PC-3 (cell line): ENCODE data around the gene PKNOX2.

Experiments used
- EZH2 ChIP-seq: fragments of 300-600 bp; sonication (generic); IDR thresholded peaks from one replicate; pipeline ENCODE4 v1.6.1; 2017; ENCODE audit warnings: antibody characterized with exemption, mild to moderate bottlenecking, low read length; ENCODE audit not compliant: unreplicated experiment
- TF ChIP-seq, protein P1 (sequence below): fragments of 300-600 bp; sonication (generic); conservative IDR thresholded peaks from 2 replicates; pipeline ENCODE4 v1.5.1; 2017; ENCODE audit warnings: antibody characterized with exemption, low read depth, mild to moderate bottlenecking, low read length

DNA sequence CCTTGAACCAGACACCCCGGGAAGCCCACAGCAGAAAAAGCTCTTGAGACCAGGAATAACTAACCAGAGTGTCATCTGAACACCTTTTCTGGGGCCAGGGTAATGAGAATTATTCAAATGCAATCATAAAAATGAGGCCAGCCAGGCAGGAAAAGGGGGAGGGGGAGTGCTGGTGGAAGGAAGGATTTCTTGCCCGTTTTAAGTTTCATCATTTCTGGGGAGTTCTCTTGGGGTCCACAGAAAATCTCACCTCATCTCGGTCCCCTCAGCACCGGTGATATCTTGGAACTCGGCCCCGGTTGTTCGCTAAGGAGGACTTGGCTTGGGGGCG, 495 bp upstream of the PKNOX2 start:
- TF ChIP-seq, protein P1, sequence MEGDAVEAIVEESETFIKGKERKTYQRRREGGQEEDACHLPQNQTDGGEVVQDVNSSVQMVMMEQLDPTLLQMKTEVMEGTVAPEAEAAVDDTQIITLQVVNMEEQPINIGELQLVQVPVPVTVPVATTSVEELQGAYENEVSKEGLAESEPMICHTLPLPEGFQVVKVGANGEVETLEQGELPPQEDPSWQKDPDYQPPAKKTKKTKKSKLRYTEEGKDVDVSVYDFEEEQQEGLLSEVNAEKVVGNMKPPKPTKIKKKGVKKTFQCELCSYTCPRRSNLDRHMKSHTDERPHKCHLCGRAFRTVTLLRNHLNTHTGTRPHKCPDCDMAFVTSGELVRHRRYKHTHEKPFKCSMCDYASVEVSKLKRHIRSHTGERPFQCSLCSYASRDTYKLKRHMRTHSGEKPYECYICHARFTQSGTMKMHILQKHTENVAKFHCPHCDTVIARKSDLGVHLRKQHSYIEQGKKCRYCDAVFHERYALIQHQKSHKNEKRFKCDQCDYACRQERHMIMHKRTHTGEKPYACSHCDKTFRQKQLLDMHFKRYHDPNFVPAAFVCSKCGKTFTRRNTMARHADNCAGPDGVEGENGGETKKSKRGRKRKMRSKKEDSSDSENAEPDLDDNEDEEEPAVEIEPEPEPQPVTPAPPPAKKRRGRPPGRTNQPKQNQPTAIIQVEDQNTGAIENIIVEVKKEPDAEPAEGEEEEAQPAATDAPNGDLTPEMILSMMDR, result no peak
- no peak for TF ChIP-seq EZH2
